Measurements from ENCODE around the gene RPS6KB2. TPM values are rescaled to one million over a fixed set of nuclear protein-coding genes. Genes with fewer than 3 reads are reported as not detected.

The RPS6KB2 gene
- total and polyA plus RNA-seq, 9 of the 15 experiments (the other 6 are each of a cell fraction or from before 2014, with no cell fraction given) = 0.42 to 122 (median 82.6) TPM

DNA sequence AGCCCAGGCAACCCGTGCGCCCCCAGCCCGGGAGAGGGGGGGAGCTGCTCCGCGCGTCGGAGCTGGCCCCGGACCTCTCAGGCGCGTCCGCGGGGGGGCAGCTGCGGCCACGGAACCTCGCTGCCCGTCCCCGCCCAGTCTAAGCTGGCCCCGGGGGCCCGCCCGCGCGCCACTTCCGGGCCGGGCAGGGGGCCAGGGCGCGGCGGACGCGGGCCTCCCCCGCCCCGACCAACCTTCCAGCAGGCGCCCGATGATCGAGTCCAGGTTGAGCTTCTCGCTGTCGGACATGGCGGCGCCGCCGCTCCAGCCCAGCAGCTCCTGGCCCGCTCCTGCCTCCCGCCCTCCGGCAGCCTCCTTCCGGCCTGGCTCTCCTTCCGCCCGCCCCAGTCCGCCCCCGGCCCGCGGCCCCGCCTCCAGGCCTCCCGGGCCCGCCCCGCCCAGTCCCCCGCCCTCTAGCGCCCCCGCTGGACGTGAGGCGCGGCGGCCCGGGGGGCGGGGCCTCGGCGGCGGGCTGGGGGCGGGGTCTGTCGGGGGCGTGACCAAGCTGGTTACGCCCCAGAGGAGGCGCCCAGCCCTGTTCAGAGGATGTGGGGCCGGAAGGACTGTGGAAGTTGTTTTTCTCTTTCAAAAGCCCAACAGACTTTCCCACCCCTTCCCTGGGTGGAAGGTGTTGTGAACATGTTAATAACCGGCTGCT is 26.7 kb upstream of the RPS6KB2 start, which contains the start of gene PPP1CA (continued):
- no peak for TF ChIP-seq MAFF (IDR thresholded peaks at IDR 0.05; ENCODE audit: low read length)
- no peak for TF ChIP-seq MTA1 (IDR thresholded peaks at IDR 0.05; ENCODE audit: borderline replicate concordance)
- TF ChIP-seq, protein P1, sequence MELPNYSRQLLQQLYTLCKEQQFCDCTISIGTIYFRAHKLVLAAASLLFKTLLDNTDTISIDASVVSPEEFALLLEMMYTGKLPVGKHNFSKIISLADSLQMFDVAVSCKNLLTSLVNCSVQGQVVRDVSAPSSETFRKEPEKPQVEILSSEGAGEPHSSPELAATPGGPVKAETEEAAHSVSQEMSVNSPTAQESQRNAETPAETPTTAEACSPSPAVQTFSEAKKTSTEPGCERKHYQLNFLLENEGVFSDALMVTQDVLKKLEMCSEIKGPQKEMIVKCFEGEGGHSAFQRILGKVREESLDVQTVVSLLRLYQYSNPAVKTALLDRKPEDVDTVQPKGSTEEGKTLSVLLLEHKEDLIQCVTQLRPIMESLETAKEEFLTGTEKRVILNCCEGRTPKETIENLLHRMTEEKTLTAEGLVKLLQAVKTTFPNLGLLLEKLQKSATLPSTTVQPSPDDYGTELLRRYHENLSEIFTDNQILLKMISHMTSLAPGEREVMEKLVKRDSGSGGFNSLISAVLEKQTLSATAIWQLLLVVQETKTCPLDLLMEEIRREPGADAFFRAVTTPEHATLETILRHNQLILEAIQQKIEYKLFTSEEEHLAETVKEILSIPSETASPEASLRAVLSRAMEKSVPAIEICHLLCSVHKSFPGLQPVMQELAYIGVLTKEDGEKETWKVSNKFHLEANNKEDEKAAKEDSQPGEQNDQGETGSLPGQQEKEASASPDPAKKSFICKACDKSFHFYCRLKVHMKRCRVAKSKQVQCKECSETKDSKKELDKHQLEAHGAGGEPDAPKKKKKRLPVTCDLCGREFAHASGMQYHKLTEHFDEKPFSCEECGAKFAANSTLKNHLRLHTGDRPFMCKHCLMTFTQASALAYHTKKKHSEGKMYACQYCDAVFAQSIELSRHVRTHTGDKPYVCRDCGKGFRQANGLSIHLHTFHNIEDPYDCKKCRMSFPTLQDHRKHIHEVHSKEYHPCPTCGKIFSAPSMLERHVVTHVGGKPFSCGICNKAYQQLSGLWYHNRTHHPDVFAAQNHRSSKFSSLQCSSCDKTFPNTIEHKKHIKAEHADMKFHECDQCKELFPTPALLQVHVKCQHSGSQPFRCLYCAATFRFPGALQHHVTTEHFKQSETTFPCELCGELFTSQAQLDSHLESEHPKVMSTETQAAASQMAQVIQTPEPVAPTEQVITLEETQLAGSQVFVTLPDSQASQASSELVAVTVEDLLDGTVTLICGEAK (IDR thresholded peaks at IDR 0.05) = no peak
- TF ChIP-seq, protein P1 (CRISPR knock-in tag; IDR thresholded peaks at IDR 0.05) = no peak
- TF ChIP-seq KLF1 (tag; IDR thresholded peaks at IDR 0.05) = peak; percentile 82
- no peak for TF ChIP-seq HDAC2 (IDR thresholded peaks at IDR 0.05)
- peak; percentile 90 for TF ChIP-seq POLR2G (IDR thresholded peaks at IDR 0.05; ENCODE audit: low read depth, low read length)
- TF ChIP-seq, protein P2, sequence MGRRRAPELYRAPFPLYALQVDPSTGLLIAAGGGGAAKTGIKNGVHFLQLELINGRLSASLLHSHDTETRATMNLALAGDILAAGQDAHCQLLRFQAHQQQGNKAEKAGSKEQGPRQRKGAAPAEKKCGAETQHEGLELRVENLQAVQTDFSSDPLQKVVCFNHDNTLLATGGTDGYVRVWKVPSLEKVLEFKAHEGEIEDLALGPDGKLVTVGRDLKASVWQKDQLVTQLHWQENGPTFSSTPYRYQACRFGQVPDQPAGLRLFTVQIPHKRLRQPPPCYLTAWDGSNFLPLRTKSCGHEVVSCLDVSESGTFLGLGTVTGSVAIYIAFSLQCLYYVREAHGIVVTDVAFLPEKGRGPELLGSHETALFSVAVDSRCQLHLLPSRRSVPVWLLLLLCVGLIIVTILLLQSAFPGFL (CRISPR knock-in tag; IDR thresholded peaks at IDR 0.05) = no peak
- no peak for TF ChIP-seq RUNX1 (IDR thresholded peaks at IDR 0.05; ENCODE audit: low read depth)
- TF ChIP-seq ZNF444 (CRISPR knock-in tag; IDR thresholded peaks at IDR 0.05) = no peak
- TF ChIP-seq, protein P3, sequence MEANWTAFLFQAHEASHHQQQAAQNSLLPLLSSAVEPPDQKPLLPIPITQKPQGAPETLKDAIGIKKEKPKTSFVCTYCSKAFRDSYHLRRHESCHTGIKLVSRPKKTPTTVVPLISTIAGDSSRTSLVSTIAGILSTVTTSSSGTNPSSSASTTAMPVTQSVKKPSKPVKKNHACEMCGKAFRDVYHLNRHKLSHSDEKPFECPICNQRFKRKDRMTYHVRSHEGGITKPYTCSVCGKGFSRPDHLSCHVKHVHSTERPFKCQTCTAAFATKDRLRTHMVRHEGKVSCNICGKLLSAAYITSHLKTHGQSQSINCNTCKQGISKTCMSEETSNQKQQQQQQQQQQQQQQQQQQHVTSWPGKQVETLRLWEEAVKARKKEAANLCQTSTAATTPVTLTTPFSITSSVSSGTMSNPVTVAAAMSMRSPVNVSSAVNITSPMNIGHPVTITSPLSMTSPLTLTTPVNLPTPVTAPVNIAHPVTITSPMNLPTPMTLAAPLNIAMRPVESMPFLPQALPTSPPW (CRISPR knock-in tag; IDR thresholded peaks at IDR 0.05) = peak; percentile 97
- TF ChIP-seq SP1 (CRISPR knock-in tag; IDR thresholded peaks at IDR 0.05) = no peak
- no peak for TF ChIP-seq CC2D1A (IDR thresholded peaks at IDR 0.05)
- TF ChIP-seq TEAD1 (CRISPR knock-in tag; IDR thresholded peaks at IDR 0.05) = 0 out of 4 replicates have a peak, but pooled peaks of 1 of the 2 experiments have one; percentile 4
- TF ChIP-seq, protein P4, sequence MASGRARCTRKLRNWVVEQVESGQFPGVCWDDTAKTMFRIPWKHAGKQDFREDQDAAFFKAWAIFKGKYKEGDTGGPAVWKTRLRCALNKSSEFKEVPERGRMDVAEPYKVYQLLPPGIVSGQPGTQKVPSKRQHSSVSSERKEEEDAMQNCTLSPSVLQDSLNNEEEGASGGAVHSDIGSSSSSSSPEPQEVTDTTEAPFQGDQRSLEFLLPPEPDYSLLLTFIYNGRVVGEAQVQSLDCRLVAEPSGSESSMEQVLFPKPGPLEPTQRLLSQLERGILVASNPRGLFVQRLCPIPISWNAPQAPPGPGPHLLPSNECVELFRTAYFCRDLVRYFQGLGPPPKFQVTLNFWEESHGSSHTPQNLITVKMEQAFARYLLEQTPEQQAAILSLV (tag; IDR thresholded peaks at IDR 0.05) = no peak
- no peak for TF ChIP-seq ZNF436 (CRISPR knock-in tag; IDR thresholded peaks at IDR 0.05)
- TF ChIP-seq ZBED1 (IDR thresholded peaks at IDR 0.05) = no peak

All from K562 (cell line).